ENCODE results near the gene DNAJC30. TPM values are rescaled to one million over a fixed set of nuclear protein-coding genes. Genes with fewer than 3 reads are reported as not detected.

The DNAJC30 gene
- total and polyA plus RNA-seq, 2 of the 8 experiments (the other 6 are each of a cell fraction or from before 2014, with no cell fraction given), result 6.1 to 6.3 TPM

GRCh38 chr7:73702665-73703064, 19.4 kb upstream of the DNAJC30 start:
- Histone ChIP-seq H3K4me1 (replicated peaks in 1 of 4; ENCODE audit: control insufficient read depth in 3 of 4, insufficient read depth in 4 of 4, low read length in 3 of 4) (peaks cover 0 to 19% (median 15%) of the 10 kb centered on the region in 4 experiments; a peak in 6 of 7 replicates), H3K56ac (replicated peaks; ENCODE audit: insufficient read length, low read depth, low read length) (no peak overlapping the region), H2BK15ac (ENCODE audit: low read length) (no peak overlapping the region), H3K23ac (ENCODE audit: insufficient read length) (no peak overlapping the region), H3K9me3 (ENCODE audit: insufficient read depth in 2 of 2, low read depth in 1 of 2, low read length in 1 of 2) (no peaks in the 10 kb centered on the region), H3K23me2 (ENCODE audit: low read depth, low read length) (peaks cover 2% of the 10 kb centered on the region; the same call in 1 of the 2 replicates), H3K27ac (ENCODE audit: low read depth, low read length) (no peak overlapping the region), H3K4ac (replicated peaks; ENCODE audit: insufficient read length, low read depth, low read length) (no peak overlapping the region), H4K91ac (replicated peaks; ENCODE audit: insufficient read length, low read length) (no peak overlapping the region), H2BK120ac (replicated peaks; ENCODE audit: low read depth, low read length) (no peak overlapping the region), H3K14ac (ENCODE audit: insufficient read length) (no peak overlapping the region), H4K20me1 (replicated peaks in 1 of 2; ENCODE audit: control insufficient read depth in 1 of 2, insufficient read depth in 2 of 2, low read length in 2 of 2) (peaks cover 6 to 19% of the 10 kb centered on the region in 2 experiments), H3K18ac (ENCODE audit: extremely low read depth, low read length) (no peak overlapping the region), H3K79me2 (ENCODE audit: control insufficient read depth in 1 of 2, insufficient read depth in 2 of 2, low read length in 2 of 2) (no peaks in the 10 kb centered on the region), H4K8ac (ENCODE audit: extremely low read depth, insufficient read depth, low read length) (no peak overlapping the region), H3K27me3 (replicated peaks in 1 of 4; ENCODE audit: control insufficient read depth in 3 of 4, extremely low read depth in 1 of 4, insufficient read depth in 3 of 4, low read length in 3 of 4) (no peaks in the 10 kb centered on the region; a peak in 1 of 7 replicates), H3K4me2 (ENCODE audit: insufficient read depth in 1 of 2, low read depth in 2 of 2, low read length in 2 of 2) (peak overlapping the region in 1 of 2 experiments; percentile 76; a peak in 1 of 4 replicates), H3K9ac (replicated peaks in 1 of 4; ENCODE audit: extremely low read depth in 1 of 4, low read depth in 3 of 4, low read length in 3 of 4) (no peak overlapping the region), H3K79me1 (ENCODE audit: low read depth, low read length) (no peaks in the 10 kb centered on the region), H2BK5ac (ENCODE audit: low read depth, low read length) (no peak overlapping the region), H4K5ac (ENCODE audit: insufficient read length, low read depth, low read length) (no peak overlapping the region), H3K4me3 (ENCODE audit: extremely low read depth in 1 of 4, insufficient read depth in 2 of 4, low read depth in 3 of 4, low read length in 4 of 4) (no peak overlapping the region), H3K36me3 (ENCODE audit: control insufficient read depth in 2 of 4, insufficient read depth in 4 of 4, low read length in 3 of 4) (peaks cover 0 to 12% (median 4%) of the 10 kb centered on the region in 4 experiments; a peak in 4 of 8 replicates), H2BK20ac (ENCODE audit: low read length) (no peak overlapping the region), H2BK12ac (ENCODE audit: low read depth, low read length) (no peak overlapping the region), H2AK5ac (ENCODE audit: low read depth, low read length) (0 out of 2 replicates have a peak overlapping the region, but pooled peaks have one; percentile 40), H2AFZ (ENCODE audit: low read length) (no peak overlapping the region)
- FAIRE-seq, result no peak
- CTCF ChIA-PET (ENCODE audit: partially characterized antibody), result interaction anchor here (0.5 to 9.7 kb wide), 16 partner anchors 9 to 95 kb away, joined by 3 to 130 read pairs (median 6); partner anchors contain the start of gene STX1A
- POLR2A ChIA-PET (ENCODE audit: partially characterized antibody), result interaction anchor here (0.9 to 4.9 kb wide), 6 partner anchors 11 to 96 kb away, joined by 3 to 37 read pairs (median 8); no protein-coding TSS in a partner anchor
- WGBS, 2 experiments (ENCODE audit: extremely low coverage in 1 of 2, insufficient coverage in 1 of 2, insufficient read length in 1 of 2, insufficient replicate concordance in 2 of 2, low coverage in 1 of 2, low lambda C conversion rate in 2 of 2, missing lambda C conversion rate in 1 of 2), result 85% methylated on average over 16 of the region's 18 CpGs; no CpG with 5 or more reads in 1 of the 2 experiments
- no peak for DNase-seq (ENCODE audit: low read depth in 1 of 2, low spot score in 2 of 2)
- TF ChIP-seq NANOG (IDR thresholded peaks at IDR 0.05; ENCODE audit: insufficient read depth, low read depth, low read length, poor library complexity, severe bottlenecking) (no peak), CHD2 (IDR thresholded peaks at IDR 0.05; ENCODE audit: low read length) (no peak), SRF (IDR thresholded peaks at IDR 0.05; ENCODE audit: low read depth, low read length) (no peak), CHD1 (IDR thresholded peaks at IDR 0.05; ENCODE audit: low read depth, low read length) (no peak), SP1 (IDR thresholded peaks at IDR 0.05; ENCODE audit: low read depth, low read length) (no peak), TAF1 (IDR thresholded peaks at IDR 0.05; ENCODE audit: low read depth, low read length) (no peak), BACH1 (IDR thresholded peaks at IDR 0.05; ENCODE audit: low read length) (no peak), ZNF274 (IDR thresholded peaks at IDR 0.05; ENCODE audit: borderline replicate concordance, extremely low read depth, low read length) (no peak), ATF2 (IDR thresholded peaks at IDR 0.05; ENCODE audit: low read length) (no peak)
- TF ChIP-seq, protein P1, sequence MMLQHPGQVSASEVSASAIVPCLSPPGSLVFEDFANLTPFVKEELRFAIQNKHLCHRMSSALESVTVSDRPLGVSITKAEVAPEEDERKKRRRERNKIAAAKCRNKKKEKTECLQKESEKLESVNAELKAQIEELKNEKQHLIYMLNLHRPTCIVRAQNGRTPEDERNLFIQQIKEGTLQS (IDR thresholded peaks at IDR 0.05; ENCODE audit: insufficient read depth, low read depth, low read length), result no peak
- TF ChIP-seq, protein P2, sequence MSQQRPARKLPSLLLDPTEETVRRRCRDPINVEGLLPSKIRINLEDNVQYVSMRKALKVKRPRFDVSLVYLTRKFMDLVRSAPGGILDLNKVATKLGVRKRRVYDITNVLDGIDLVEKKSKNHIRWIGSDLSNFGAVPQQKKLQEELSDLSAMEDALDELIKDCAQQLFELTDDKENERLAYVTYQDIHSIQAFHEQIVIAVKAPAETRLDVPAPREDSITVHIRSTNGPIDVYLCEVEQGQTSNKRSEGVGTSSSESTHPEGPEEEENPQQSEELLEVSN (IDR thresholded peaks at IDR 0.05), result no peak
